ENCODE measurements around the gene KIAA1614.

Gene KIAA1614

DNA sequence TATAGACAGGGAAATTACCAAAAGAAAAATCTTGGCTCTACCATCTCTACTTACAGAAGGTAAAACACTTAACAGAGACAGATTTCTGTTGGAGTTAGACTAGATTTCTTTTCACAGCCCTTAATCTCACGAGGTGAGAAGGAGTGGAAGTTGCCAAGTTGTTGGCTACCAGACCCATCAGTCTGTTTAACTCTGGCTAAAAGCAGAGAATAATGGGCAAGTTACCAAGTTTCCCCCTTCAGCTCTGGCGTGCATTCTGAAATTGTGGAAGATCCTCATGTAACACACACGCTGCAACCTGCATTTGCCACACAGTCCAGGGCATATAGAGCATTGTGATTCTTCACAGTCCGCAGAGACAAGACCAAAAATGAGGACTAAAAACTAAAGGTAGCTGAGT is 60.7 kb downstream of the KIAA1614 start:
- TF ChIP-seq GABPA (IDR thresholded peaks at IDR 0.05; ENCODE audit: low read depth) (no peak), CTCF (IDR thresholded peaks at IDR 0.05; ENCODE audit: insufficient read depth, low read length) (no peak), POLR2AphosphoS5 (IDR thresholded peaks at IDR 0.05; ENCODE audit: low read depth) (no peak), SPI1 (IDR thresholded peaks at IDR 0.05; ENCODE audit: borderline replicate concordance, low read depth) (no peak)
- TF ChIP-seq, protein P1, sequence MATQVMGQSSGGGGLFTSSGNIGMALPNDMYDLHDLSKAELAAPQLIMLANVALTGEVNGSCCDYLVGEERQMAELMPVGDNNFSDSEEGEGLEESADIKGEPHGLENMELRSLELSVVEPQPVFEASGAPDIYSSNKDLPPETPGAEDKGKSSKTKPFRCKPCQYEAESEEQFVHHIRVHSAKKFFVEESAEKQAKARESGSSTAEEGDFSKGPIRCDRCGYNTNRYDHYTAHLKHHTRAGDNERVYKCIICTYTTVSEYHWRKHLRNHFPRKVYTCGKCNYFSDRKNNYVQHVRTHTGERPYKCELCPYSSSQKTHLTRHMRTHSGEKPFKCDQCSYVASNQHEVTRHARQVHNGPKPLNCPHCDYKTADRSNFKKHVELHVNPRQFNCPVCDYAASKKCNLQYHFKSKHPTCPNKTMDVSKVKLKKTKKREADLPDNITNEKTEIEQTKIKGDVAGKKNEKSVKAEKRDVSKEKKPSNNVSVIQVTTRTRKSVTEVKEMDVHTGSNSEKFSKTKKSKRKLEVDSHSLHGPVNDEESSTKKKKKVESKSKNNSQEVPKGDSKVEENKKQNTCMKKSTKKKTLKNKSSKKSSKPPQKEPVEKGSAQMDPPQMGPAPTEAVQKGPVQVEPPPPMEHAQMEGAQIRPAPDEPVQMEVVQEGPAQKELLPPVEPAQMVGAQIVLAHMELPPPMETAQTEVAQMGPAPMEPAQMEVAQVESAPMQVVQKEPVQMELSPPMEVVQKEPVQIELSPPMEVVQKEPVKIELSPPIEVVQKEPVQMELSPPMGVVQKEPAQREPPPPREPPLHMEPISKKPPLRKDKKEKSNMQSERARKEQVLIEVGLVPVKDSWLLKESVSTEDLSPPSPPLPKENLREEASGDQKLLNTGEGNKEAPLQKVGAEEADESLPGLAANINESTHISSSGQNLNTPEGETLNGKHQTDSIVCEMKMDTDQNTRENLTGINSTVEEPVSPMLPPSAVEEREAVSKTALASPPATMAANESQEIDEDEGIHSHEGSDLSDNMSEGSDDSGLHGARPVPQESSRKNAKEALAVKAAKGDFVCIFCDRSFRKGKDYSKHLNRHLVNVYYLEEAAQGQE (IDR thresholded peaks at IDR 0.05; ENCODE audit: insufficient replicate concordance, low read depth) = no peak
- Histone ChIP-seq H3K4me3 (replicated peaks; ENCODE audit: insufficient read depth, low read length) (no peak overlapping the region), H3K27ac (replicated peaks) (no peak overlapping the region), H3K27me3 (ENCODE audit: insufficient read depth, poor library complexity, severe bottlenecking) (no peaks in the 10 kb centered on the region)
- no peak for DNase-seq (ENCODE audit: low read depth in 1 of 2, low spot score in 1 of 2)

- TF ChIP-seq, protein P1 (IDR thresholded peaks at IDR 0.05; ENCODE audit: insufficient replicate concordance, low read depth) = no peak
- TF ChIP-seq GABPA (IDR thresholded peaks at IDR 0.05; ENCODE audit: low read depth) (no peak), POLR2AphosphoS5 (IDR thresholded peaks at IDR 0.05; ENCODE audit: low read depth) (no peak), SPI1 (IDR thresholded peaks at IDR 0.05; ENCODE audit: borderline replicate concordance, low read depth) (no peak), CTCF (IDR thresholded peaks at IDR 0.05; ENCODE audit: insufficient read depth, low read length) (no peak)
- Histone ChIP-seq H3K4me3 (replicated peaks; ENCODE audit: insufficient read depth, low read length) (no peak overlapping the region), H3K27me3 (ENCODE audit: insufficient read depth, poor library complexity, severe bottlenecking) (no peaks in the 10 kb centered on the region), H3K27ac (replicated peaks) (peak overlapping the region; percentile 62; the same call in 1 of the 2 replicates)
- DNase-seq (ENCODE audit: low read depth in 1 of 2, low spot score in 1 of 2) = no peak
Measured at GRCh38 chr1:180974236-180974635, 61.5 kb downstream of the KIAA1614 start.

GRCh38 chr1:180975551-180975950 is 62.9 kb downstream of the KIAA1614 start:
- no peaks in the 10 kb centered on the region for H3K27me3 ChIP-seq (ENCODE audit: insufficient read depth, poor library complexity, severe bottlenecking)
- TF ChIP-seq GABPA (IDR thresholded peaks at IDR 0.05; ENCODE audit: low read depth) (no peak), CTCF (IDR thresholded peaks at IDR 0.05; ENCODE audit: insufficient read depth, low read length) (no peak), POLR2AphosphoS5 (IDR thresholded peaks at IDR 0.05; ENCODE audit: low read depth) (peak; percentile 96), SPI1 (IDR thresholded peaks at IDR 0.05; ENCODE audit: borderline replicate concordance, low read depth) (peak; percentile 73; the same call in 1 of the 2 replicates)
- TF ChIP-seq, protein P1 (IDR thresholded peaks at IDR 0.05; ENCODE audit: insufficient replicate concordance, low read depth) = peak; percentile 57
- peak overlapping the region; percentile 70 for H3K27ac ChIP-seq (replicated peaks)
- H3K4me3 ChIP-seq (replicated peaks; ENCODE audit: insufficient read depth, low read length) = no peak overlapping the region
- peak; percentile 96 for DNase-seq (ENCODE audit: low read depth in 1 of 2, low spot score in 1 of 2)

Data from HL-60 (cell line).